ENCODE measurements around the gene FBXO5. TPM values are rescaled to one million over a fixed set of nuclear protein-coding genes. Genes with fewer than 3 reads are reported as not detected.

Gene FBXO5
- total RNA-seq, 2 experiments from 2014 or later: 40.9 to 44.0 TPM

DNA sequence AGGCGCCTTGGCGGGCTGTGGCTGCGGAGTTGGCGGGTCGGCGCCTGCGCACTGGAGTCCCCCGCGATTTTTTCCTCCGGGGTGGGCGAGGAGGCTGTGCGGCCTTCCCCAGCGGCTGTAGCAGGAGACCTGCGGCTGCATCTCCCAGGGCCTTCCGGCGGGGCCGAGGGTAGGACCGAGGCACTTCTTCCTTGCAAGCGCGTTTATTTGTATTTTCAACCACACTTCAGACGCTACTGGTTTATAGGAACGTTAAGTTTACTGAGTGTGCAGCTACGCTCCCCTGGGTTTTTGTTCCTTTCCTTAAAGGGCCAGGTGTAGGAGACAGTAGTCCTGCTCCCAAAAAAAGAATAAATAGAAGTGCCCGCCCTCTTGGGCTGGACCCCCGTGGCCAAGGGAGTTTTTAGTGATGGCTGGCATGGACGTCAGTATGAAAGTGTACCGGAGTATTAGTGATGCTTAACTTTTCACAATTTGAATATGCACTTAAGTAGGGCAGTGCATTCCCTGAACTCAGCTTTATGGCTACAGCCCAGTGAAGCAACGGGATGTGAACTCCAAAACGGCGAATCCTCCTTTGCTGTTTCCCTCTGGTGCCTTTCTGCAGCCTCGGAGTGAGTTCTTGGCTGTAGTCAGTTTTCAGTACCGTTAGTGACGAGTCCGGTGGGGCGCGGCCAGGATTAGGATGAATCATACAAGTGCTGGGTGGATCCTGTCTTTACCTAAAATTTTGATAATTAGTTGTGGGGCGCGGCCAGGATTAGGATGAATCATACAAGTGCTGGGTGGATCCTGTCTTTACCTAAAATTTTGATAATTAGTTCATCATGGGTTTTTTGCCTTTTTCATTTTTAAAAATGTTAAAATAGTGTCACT, 1.0 kb upstream of the FBXO5 start:
- TF ChIP-seq, protein P1, sequence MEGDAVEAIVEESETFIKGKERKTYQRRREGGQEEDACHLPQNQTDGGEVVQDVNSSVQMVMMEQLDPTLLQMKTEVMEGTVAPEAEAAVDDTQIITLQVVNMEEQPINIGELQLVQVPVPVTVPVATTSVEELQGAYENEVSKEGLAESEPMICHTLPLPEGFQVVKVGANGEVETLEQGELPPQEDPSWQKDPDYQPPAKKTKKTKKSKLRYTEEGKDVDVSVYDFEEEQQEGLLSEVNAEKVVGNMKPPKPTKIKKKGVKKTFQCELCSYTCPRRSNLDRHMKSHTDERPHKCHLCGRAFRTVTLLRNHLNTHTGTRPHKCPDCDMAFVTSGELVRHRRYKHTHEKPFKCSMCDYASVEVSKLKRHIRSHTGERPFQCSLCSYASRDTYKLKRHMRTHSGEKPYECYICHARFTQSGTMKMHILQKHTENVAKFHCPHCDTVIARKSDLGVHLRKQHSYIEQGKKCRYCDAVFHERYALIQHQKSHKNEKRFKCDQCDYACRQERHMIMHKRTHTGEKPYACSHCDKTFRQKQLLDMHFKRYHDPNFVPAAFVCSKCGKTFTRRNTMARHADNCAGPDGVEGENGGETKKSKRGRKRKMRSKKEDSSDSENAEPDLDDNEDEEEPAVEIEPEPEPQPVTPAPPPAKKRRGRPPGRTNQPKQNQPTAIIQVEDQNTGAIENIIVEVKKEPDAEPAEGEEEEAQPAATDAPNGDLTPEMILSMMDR (IDR thresholded peaks at IDR 0.05): no peak
- CTCF ChIA-PET: interaction anchor here (0.9 to 1.4 kb wide), 2 partner anchors 17 to 41 kb away, joined by 3 read pairs; no protein-coding TSS in a partner anchor
- peaks cover 48% of the 10 kb centered on the region for H3K36me3 Mint-ChIP-seq (ENCODE audit: low read depth)
- ATAC-seq: peak; percentile 46
- peak; percentile 94 for DNase-seq
- peak overlapping the region; percentile 99 for H3K27ac Mint-ChIP-seq
- H3K9me3 Mint-ChIP-seq: no peaks in the 10 kb centered on the region
- no peaks in the 10 kb centered on the region for H3K27me3 Mint-ChIP-seq
- peaks cover 36% of the 10 kb centered on the region for H3K4me1 Mint-ChIP-seq (ENCODE audit: low read depth)
- POLR2A ChIA-PET: interaction anchor here (1.0 to 4.6 kb wide), 4 partner anchors 12 to 26 kb away, joined by 3 to 34 read pairs (median 12); partner anchors contain the start of gene MTRF1L
- intact Hi-C loops (cut with micrococcal nuclease): loop anchor here (2.0 to 5.0 kb wide), 2 partner anchors 19 to 1532 kb away; partner anchors contain the start of genes MTRF1L and RMND1
- peak overlapping the region; percentile 85 for H3K4me3 Mint-ChIP-seq

DNA sequence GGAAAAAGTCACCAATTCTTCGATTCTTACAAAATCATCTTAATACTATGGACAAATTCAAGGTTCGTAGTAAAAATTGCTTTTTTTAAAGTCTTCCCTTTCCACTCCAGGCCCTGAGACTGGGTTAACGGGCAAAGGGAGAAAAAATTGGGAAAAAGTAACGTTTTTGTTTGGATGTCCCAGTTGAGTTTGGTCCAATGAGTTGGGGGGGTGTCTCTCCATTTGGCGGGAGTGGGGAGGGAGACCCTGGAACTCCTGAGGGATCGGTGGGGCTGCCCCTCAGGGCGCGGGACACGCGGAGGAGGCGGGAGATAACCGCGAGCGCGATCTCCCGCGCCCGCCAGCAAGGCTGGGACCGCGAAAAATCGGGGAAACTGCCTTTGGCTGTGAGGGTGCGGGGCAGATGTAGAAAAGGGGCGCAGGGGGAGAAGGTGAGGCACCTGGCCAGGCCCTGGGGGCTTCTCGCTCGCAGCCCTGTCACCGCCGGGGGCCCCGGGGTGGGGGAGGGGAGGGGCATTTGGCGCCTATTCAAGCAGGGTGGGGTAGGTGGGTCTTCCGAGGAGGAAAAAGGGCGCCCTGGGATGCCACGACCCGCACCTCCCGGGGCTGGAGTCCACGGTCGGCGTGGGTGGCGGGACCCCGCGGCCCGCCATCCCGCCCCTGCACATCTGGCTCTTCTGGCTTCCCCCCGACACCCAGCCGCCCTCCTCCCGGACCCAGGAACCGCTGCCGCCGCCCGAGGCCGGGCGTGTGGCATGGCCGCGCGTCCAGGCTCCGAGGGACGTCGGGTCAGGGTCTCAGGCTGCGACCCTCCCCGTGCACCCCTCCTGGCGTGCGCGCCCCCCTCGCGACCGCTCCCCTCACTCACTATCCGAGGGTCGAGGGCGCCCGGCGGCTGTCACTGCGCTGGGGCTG, 595 bp downstream of the FBXO5 start:
- intact Hi-C loops (cut with micrococcal nuclease): loop anchor here (2.0 to 5.0 kb wide), 2 partner anchors 21 to 1530 kb away; partner anchors contain the start of genes MTRF1L and RMND1
- no peak for ATAC-seq
- ChIA-PET CTCF (interaction anchor here (1.3 to 1.4 kb wide), 2 partner anchors 9 to 18 kb away, joined by 3 read pairs; no protein-coding TSS in a partner anchor), POLR2A (interaction anchor here (0.9 to 4.6 kb wide), 4 partner anchors 12 to 20 kb away, joined by 4 to 34 read pairs (median 12); partner anchors contain the start of gene MTRF1L)
- no peaks in the 10 kb centered on the region for H3K9me3 Mint-ChIP-seq
- DNase-seq: peak; percentile 35
- peaks cover 46% of the 10 kb centered on the region for H3K4me1 Mint-ChIP-seq (ENCODE audit: low read depth)
- H3K36me3 Mint-ChIP-seq (ENCODE audit: low read depth): peaks cover 61% of the 10 kb centered on the region
- TF ChIP-seq, protein P1 (IDR thresholded peaks at IDR 0.05): no peak
- peak overlapping the region; percentile 99 for H3K27ac Mint-ChIP-seq
- no peaks in the 10 kb centered on the region for H3K27me3 Mint-ChIP-seq
- H3K4me3 Mint-ChIP-seq: peak overlapping the region; percentile 85

DNA sequence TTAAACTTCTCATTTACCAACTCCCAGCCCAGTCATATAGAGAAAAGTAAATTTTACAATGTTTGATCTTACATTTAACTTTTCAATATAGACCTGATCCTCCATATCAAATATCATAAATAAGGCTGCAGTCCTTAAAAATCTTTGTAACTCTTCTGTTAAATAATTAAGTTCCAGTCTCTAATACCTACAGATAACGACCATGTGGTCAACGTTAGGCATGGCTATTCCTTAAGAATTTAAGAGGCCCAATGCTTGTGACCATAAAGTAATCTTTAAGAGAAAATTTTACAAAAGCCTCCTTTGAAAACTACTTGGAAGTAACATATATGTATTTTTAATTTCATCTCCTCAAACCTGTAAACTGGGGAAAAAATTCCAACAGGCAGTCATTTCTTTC, 1.6 kb downstream of the FBXO5 start:
- POLR2A ChIA-PET: no interaction called here
- Mint-ChIP-seq H3K36me3 (ENCODE audit: low read depth) (peaks cover 63% of the 10 kb centered on the region), H3K4me1 (ENCODE audit: low read depth) (peaks cover 47% of the 10 kb centered on the region), H3K4me3 (peak overlapping the region; percentile 85), H3K9me3 (no peaks in the 10 kb centered on the region), H3K27ac (no peak overlapping the region), H3K27me3 (no peaks in the 10 kb centered on the region)
- intact Hi-C loops (cut with micrococcal nuclease): loop anchor here (5.0 kb wide), 1 partner anchor 1529 kb away; the partner anchor contains the start of gene RMND1
- CTCF ChIA-PET: interaction anchor here (1.3 kb wide), 1 partner anchor 10 kb away, joined by 3 read pairs; no protein-coding TSS in a partner anchor
- TF ChIP-seq, protein P1 (IDR thresholded peaks at IDR 0.05): no peak
- DNase-seq (no peak), ATAC-seq (no peak)

DNA sequence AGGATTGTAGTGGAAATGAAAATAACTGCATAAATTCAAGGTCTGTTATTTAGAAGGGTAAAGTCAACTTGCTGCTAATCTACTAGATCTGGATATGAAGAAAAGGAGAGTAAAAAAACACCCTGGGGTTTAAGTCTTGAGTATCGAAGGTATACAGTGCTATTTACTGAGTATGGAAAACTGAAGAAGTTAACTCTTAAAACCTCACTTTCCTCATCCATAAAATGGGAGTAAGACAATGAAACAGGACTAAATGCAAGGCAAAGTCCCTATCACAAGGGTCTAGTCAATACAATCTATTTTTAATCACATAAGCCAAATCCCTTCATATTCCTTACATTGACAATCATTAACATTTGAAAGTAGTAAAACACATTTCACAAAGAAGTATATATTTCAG, 2.2 kb downstream of the FBXO5 start:
- ATAC-seq (no peak), DNase-seq (no peak)
- Mint-ChIP-seq H3K27me3 (no peaks in the 10 kb centered on the region), H3K27ac (no peak overlapping the region), H3K4me3 (peak overlapping the region; percentile 85), H3K4me1 (ENCODE audit: low read depth) (peaks cover 48% of the 10 kb centered on the region), H3K9me3 (no peaks in the 10 kb centered on the region), H3K36me3 (ENCODE audit: low read depth) (peaks cover 64% of the 10 kb centered on the region)
- TF ChIP-seq, protein P1 (IDR thresholded peaks at IDR 0.05): no peak
- ChIA-PET POLR2A (interaction anchor here (1.0 kb wide), 1 partner anchor 38 kb away, joined by 3 read pairs; no protein-coding TSS in a partner anchor), CTCF (interaction anchor here (1.3 kb wide), 1 partner anchor 11 kb away, joined by 3 read pairs; no protein-coding TSS in a partner anchor)
- intact Hi-C loops (cut with micrococcal nuclease): loop anchor here (5.0 kb wide), 1 partner anchor 1528 kb away; the partner anchor contains the start of gene RMND1
